Fibroblast of skin of left biceps (primary cell): ENCODE results near the gene NHERF2.
"Not testable (repeated sequence)": the region's sequence is repeated elsewhere in the genome, so short reads cannot be mapped to it uniquely, and the experiment has no call there.

Experiments used
- DNase-seq, 2 experiments: peaks; one replicate each; pipeline ENCODE4 v3.0.0-alpha.2; 2013; ENCODE audit warnings: low read depth in 2 of 2

The NHERF2 gene

GRCh38 chr16:2028146-2028545 lies 1.4 kb downstream of the NHERF2 start:
- no peak for DNase-seq

DNA sequence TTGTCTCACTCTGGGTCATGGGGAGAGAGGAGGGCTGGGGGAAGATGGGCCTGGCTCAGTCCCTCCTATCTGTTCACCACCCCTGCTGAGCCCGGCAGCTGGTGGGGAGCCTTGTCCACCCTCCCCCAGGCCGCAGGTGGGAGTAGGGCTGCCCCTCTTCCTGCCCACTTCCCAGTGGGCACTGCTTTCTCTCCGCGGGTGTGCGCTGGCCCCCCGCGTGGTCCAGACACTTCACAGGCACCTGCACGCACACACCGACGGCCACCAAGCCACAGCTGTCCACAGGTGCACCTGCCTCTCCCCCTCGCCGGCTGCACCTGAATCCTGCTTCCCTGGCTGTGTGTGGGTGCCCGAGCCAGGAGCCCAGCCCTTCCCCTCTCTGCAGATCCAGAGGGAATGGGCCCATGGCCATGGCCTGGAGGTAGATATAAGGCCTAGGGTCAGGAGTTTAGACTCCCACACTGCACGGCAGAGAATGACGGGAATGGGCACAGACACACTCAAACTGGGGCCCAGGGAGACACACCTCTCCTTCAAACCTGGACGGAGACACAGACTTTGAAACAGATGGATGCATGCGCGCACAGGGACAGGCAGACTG lies 2.0 kb downstream of the NHERF2 start:
- no peak for DNase-seq

GRCh38 chr16:2029350-2029749 lies 2.6 kb downstream of the NHERF2 start:
- no peak for DNase-seq

DNA sequence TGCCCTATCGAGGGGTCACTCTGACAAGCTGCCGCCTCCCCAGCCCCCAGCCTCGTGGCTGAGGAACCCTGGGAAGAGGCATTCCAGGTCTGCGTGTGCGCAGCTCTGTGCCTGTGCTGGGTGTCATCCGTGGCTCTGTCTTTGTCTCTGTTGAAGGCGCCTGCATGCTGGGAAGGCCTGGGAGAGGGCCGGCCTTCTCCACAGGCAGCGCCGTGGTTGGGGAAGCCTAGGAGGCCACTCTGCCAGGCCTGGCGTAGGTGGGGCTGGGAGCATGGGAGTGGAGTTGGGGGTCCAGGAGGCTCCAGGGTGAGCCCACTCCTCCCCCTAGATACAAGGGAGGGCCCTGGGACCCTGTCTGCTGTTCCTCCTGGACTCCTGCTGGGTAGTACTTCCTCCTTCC lies 3.3 kb downstream of the NHERF2 start:
- no peak for DNase-seq

GRCh38 chr16:2031081-2031577 lies 4.4 kb downstream of the NHERF2 start:
- no peak for DNase-seq

GRCh38 chr16:2032285-2033056 lies 5.8 kb downstream of the NHERF2 start:
- no peak for DNase-seq

- no peak for DNase-seq
Observed at GRCh38 chr16:2033057-2033908, 6.6 kb downstream of the NHERF2 start.

- not testable (repeated sequence) for DNase-seq
Observed at GRCh38 chr16:2033909-2034695, 7.4 kb downstream of the NHERF2 start.

DNA sequence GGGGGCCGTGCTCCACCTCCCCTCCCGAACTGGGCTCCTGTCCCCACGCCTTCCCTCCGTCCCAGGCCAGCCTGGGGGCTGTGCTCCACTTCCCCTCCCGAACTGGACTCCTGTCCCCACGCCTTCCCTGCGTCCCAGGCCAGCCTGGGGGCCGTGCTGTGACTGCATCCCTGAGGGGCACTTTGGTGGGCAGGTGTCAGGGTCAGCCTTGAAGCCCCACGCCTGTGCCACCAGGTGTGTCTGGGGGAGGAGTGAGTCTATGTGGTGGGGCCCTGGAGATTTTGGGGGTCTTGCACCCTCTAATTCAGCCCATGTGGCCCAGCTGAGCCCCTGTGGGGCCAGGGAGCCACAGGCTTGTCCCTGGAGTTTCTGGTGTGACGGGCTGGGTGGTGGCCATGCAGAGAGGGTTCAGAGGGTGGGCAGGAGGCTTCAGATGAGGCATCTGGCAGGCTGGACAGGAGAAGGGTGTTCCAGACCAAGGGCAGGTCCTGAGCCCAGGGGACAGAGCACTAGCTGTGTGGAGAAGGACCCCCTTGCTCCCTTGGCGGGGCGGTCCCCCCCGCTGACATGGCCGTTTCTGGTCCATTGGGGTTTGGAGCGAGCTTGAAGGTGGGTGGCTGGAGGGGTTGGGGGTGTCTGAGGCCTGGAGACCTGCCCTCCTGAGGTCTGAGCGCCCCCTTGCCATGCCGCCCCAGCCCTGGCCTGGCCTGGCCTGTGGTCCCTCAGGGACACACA lies 8.2 kb downstream of the NHERF2 start:
- DNase-seq, result no peak

- no peak for DNase-seq
Observed at GRCh38 chr16:2035431-2036199, 8.9 kb downstream of the NHERF2 start.

GRCh38 chr16:2036200-2036966 lies 9.7 kb downstream of the NHERF2 start:
- no peak for DNase-seq

- DNase-seq, result no peak
Observed at GRCh38 chr16:2037115-2037514, 10.4 kb downstream of the NHERF2 start.

GRCh38 chr16:2037647-2038381 lies 11.1 kb downstream of the NHERF2 start:
- peak in 1 of 2 experiments; percentile 53 for DNase-seq

- no peak for DNase-seq
Observed at GRCh38 chr16:2038382-2039231, 11.9 kb downstream of the NHERF2 start.

DNA sequence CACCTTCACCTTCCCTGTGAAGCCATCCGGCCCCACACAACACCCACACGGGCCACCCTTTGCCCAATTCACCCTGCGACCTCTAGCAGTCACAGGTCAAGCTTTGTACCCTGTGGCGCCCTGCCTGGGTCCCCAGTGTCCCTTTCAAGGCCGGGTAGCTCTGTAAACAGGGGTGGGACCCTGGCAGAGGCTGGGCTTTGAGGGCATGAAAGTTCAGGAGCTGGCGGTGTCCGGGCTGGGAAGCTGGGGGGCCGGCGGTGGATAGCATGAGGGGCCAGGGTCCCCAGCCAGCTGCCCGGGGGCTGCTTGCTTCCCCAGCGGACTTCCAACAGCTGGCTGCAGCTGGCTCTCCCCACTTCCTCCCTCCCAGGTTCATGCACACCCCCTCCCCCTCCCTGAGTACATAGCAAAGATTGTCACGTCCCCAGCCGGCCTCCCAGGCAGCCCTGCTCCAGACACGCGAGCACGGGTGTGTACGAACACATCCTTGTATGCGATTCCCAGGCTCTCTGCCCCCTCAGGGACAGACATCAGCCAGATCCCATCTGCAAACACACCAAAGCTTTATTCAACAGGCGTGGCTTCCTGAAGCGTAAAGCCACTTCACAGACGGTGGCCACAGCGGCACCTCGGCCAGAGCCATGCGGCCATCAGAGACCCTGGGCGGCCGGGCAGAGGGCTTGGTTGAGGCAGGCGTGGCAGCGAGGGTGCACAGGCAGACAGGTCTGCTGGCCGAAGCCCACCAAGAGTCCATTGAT lies 12.8 kb downstream of the NHERF2 start:
- peak; percentile 63 to 64 for DNase-seq

GRCh38 chr16:2040041-2040786 lies 13.5 kb downstream of the NHERF2 start:
- no peak for DNase-seq
